ENCODE results near the gene TAF4. TPM values are rescaled to one million over a fixed set of nuclear protein-coding genes. Genes with fewer than 3 reads are reported as not detected.

TAF4 gene
- total and polyA plus RNA-seq, 2 of the 13 experiments (the other 11 are each of a cell fraction or from before 2014, with no cell fraction given): 5.9 to 12.0 TPM

GRCh38 chr20:62010551-62011402 lies 54.9 kb downstream of the TAF4 start (continued):
- TF ChIP-seq ZSCAN5A (CRISPR knock-in tag; IDR thresholded peaks at IDR 0.05; ENCODE audit: borderline replicate concordance) (0 out of 2 replicates have a peak, but pooled peaks have one; percentile 24), FOXA3 (CRISPR knock-in tag; IDR thresholded peaks at IDR 0.05) (0 out of 2 replicates have a peak, but pooled peaks have one; percentile 17), MYC (CRISPR knock-in tag; IDR thresholded peaks at IDR 0.05; ENCODE audit: borderline replicate concordance) (peak; percentile 84), NR2F2 (IDR thresholded peaks at IDR 0.05; ENCODE audit: borderline replicate concordance, low read depth) (no peak), SMAD1 (CRISPR knock-in tag; IDR thresholded peaks at IDR 0.05; ENCODE audit: borderline replicate concordance, low read depth) (no peak), POGZ (CRISPR knock-in tag; IDR thresholded peaks at IDR 0.05) (no peak), ZNF230 (CRISPR knock-in tag; IDR thresholded peaks at IDR 0.05) (0 out of 2 replicates have a peak, but pooled peaks have one; percentile 29), ZNF598 (CRISPR knock-in tag; IDR thresholded peaks at IDR 0.05; ENCODE audit: borderline replicate concordance) (0 out of 2 replicates have a peak, but pooled peaks have one; percentile 24), ZNF564 (CRISPR knock-in tag; IDR thresholded peaks at IDR 0.05) (no peak), KLF9 (CRISPR knock-in tag; IDR thresholded peaks at IDR 0.05; ENCODE audit: low read depth) (no peak), NR0B2 (CRISPR knock-in tag; IDR thresholded peaks at IDR 0.05) (no peak), MAF1 (CRISPR knock-in tag; IDR thresholded peaks at IDR 0.05; ENCODE audit: borderline replicate concordance) (no peak), PHF21A (CRISPR knock-in tag; IDR thresholded peaks at IDR 0.05) (peak; percentile 53; the same call in 1 of the 2 replicates), HNF4G (IDR thresholded peaks at IDR 0.05; ENCODE audit: borderline replicate concordance, low read depth, low read length) (no peak), HNF4G (CRISPR knock-in tag; IDR thresholded peaks at IDR 0.05; ENCODE audit: borderline replicate concordance, low read depth) (no peak), MED1 (CRISPR knock-in tag; IDR thresholded peaks at IDR 0.05) (0 out of 2 replicates have a peak, but pooled peaks have one; percentile 31), DPF2 (CRISPR knock-in tag; IDR thresholded peaks at IDR 0.05; ENCODE audit: borderline replicate concordance, low read depth) (no peak), ZNF670 (CRISPR knock-in tag; IDR thresholded peaks at IDR 0.05; ENCODE audit: borderline replicate concordance) (0 out of 2 replicates have a peak, but pooled peaks have one; percentile 33), ZNF263 (CRISPR knock-in tag; IDR thresholded peaks at IDR 0.05) (0 out of 2 replicates have a peak, but pooled peaks have one; percentile 28), ZNF572 (CRISPR knock-in tag; IDR thresholded peaks at IDR 0.05) (no peak), GATAD2A (CRISPR knock-in tag; IDR thresholded peaks at IDR 0.05) (0 out of 2 replicates have a peak, but pooled peaks have one; percentile 32), ZNF432 (CRISPR knock-in tag; IDR thresholded peaks at IDR 0.05; ENCODE audit: borderline replicate concordance) (no peak), ZNF17 (CRISPR knock-in tag; IDR thresholded peaks at IDR 0.05) (no peak), MBD4 (IDR thresholded peaks at IDR 0.05; ENCODE audit: borderline replicate concordance, low read length) (no peak), ERF (CRISPR knock-in tag; IDR thresholded peaks at IDR 0.05) (peak; percentile 61; the same call in 1 of the 2 replicates)
- TF ChIP-seq, protein P1, sequence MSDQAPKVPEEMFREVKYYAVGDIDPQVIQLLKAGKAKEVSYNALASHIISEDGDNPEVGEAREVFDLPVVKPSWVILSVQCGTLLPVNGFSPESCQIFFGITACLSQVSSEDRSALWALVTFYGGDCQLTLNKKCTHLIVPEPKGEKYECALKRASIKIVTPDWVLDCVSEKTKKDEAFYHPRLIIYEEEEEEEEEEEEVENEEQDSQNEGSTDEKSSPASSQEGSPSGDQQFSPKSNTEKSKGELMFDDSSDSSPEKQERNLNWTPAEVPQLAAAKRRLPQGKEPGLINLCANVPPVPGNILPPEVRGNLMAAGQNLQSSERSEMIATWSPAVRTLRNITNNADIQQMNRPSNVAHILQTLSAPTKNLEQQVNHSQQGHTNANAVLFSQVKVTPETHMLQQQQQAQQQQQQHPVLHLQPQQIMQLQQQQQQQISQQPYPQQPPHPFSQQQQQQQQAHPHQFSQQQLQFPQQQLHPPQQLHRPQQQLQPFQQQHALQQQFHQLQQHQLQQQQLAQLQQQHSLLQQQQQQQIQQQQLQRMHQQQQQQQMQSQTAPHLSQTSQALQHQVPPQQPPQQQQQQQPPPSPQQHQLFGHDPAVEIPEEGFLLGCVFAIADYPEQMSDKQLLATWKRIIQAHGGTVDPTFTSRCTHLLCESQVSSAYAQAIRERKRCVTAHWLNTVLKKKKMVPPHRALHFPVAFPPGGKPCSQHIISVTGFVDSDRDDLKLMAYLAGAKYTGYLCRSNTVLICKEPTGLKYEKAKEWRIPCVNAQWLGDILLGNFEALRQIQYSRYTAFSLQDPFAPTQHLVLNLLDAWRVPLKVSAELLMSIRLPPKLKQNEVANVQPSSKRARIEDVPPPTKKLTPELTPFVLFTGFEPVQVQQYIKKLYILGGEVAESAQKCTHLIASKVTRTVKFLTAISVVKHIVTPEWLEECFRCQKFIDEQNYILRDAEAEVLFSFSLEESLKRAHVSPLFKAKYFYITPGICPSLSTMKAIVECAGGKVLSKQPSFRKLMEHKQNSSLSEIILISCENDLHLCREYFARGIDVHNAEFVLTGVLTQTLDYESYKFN (CRISPR knock-in tag; conservative IDR thresholded peaks at IDR 0.05): no peak

Data from HepG2 (cell line).